Lower lobe of right lung (tissue), 2 donors: ENCODE measurements around the gene RNF32. TPM values are rescaled to one million over a fixed set of nuclear protein-coding genes. Genes with fewer than 3 reads are reported as not detected.
"Not testable (repeated sequence)": the region's sequence is repeated elsewhere in the genome, so short reads cannot be mapped to it uniquely, and the experiment has no call there.

Source experiments
- ATAC-seq, 2 donors: fragments of 200-7000 bp; cut with Tn5 transposase; one replicate each; pipeline ENCODE4 v1.9.1; 2020 to 2022; ENCODE audit warnings: mild to moderate bottlenecking in 2 of 2, moderate library complexity in 2 of 2
- DNase-seq: peaks from one replicate; pipeline ENCODE4 v3.0.0-alpha.2; 2020
- H3K27ac ChIP-seq: fragments of 200-600 bp; one replicate; pipeline ENCODE4 v1.8.0; 2022
- H3K27me3 ChIP-seq: fragments of 200-600 bp; one replicate; pipeline ENCODE4 v1.8.0; 2022; ENCODE audit warnings: low read depth
- H3K36me3 ChIP-seq: fragments of 200-600 bp; one replicate; pipeline ENCODE4 v1.8.0; 2022; ENCODE audit warnings: mild to moderate bottlenecking
- H3K4me1 ChIP-seq: fragments of 200-600 bp; one replicate; pipeline ENCODE4 v1.8.0; 2022
- H3K4me3 ChIP-seq: fragments of 200-600 bp; one replicate; pipeline ENCODE4 v1.8.0; 2022; ENCODE audit warnings: mild to moderate bottlenecking
- H3K9me3 ChIP-seq: fragments of 200-600 bp; one replicate; pipeline ENCODE4 v1.8.0; 2022
- CTCF ChIP-seq: fragments of 200-600 bp; IDR thresholded peaks from one replicate; pipeline ENCODE4 v1.8.0; 2022; ENCODE audit warnings: antibody characterized with exemption, mild to moderate bottlenecking
- intact Hi-C: fragments of 100-400 bp; cut with DNase I; formaldehyde crosslinking; loops from one replicate; pipeline ENCODE4 v1.11.0; 2022
- total RNA-seq: library from RNA; stranded (reverse); fragmentation: NEBNext Ultra II Directional; extraction: Animal tissue kit (Norgen Biotek cat#: 25700); gene quantifications from one replicate; pipeline ENCODE4 v1.2.1, GENCODE V29; 2021
- donor health status: DM: no; HTN: yes; CAD: no; lungs with severe emphysema.

RNF32 gene
- total RNA-seq, 1 donor from 2014 or later: 3.0 TPM

GRCh38 chr7:156693627-156694026, 53.1 kb downstream of the RNF32 start:
- Histone ChIP-seq H3K27ac (no peak overlapping the region), H3K4me1 (no peaks in the 10 kb centered on the region), H3K9me3 (peaks cover 22% of the 10 kb centered on the region), H3K4me3 (no peak overlapping the region), H3K36me3 (no peaks in the 10 kb centered on the region), H3K27me3 (no peaks in the 10 kb centered on the region)
- intact Hi-C loops: no loop called here
- DNase-seq (no peak), ATAC-seq (no peak)
- TF ChIP-seq CTCF: no peak

- DNase-seq, intact Hi-C loops, H3K36me3 ChIP-seq, H3K27me3 ChIP-seq, H3K27ac ChIP-seq, ATAC-seq, H3K4me1 ChIP-seq, H3K4me3 ChIP-seq: not testable (repeated sequence)
- H3K9me3 ChIP-seq: peaks cover 23% of the 10 kb centered on the region
These were observed 56.7 kb downstream of the RNF32 start for GRCh38 chr7:156697283-156697682.

- H3K4me1 ChIP-seq, ATAC-seq, H3K36me3 ChIP-seq, H3K4me3 ChIP-seq, intact Hi-C loops, DNase-seq, H3K27ac ChIP-seq, H3K27me3 ChIP-seq: not testable (repeated sequence)
- H3K9me3 ChIP-seq: peaks cover 23% of the 10 kb centered on the region
These were observed 57.9 kb downstream of the RNF32 start for GRCh38 chr7:156698512-156698911.

GRCh38 chr7:156701787-156702186, 61.2 kb downstream of the RNF32 start:
- H3K27me3 ChIP-seq, H3K4me3 ChIP-seq, H3K4me1 ChIP-seq, intact Hi-C loops, H3K36me3 ChIP-seq, ATAC-seq, DNase-seq, H3K27ac ChIP-seq: not testable (repeated sequence)
- peaks cover 19% of the 10 kb centered on the region for H3K9me3 ChIP-seq

GRCh38 chr7:156702399-156702798, 61.8 kb downstream of the RNF32 start:
- no peak for DNase-seq
- Histone ChIP-seq H3K4me3 (no peak overlapping the region), H3K27ac (no peak overlapping the region), H3K36me3 (no peaks in the 10 kb centered on the region), H3K9me3 (peaks cover 18% of the 10 kb centered on the region), H3K27me3 (no peaks in the 10 kb centered on the region), H3K4me1 (no peaks in the 10 kb centered on the region)
- intact Hi-C loops: no loop called here
- no peak for TF ChIP-seq CTCF
- ATAC-seq: no peak

- peaks cover 18% of the 10 kb centered on the region for H3K9me3 ChIP-seq
- no peaks in the 10 kb centered on the region for H3K27me3 ChIP-seq
- no peak overlapping the region for H3K27ac ChIP-seq
- no peaks in the 10 kb centered on the region for H3K36me3 ChIP-seq
- H3K4me1 ChIP-seq: no peaks in the 10 kb centered on the region
- TF ChIP-seq CTCF: no peak
- intact Hi-C loops: no loop called here
- no peak overlapping the region for H3K4me3 ChIP-seq
- ATAC-seq (no peak), DNase-seq (no peak)
These were observed 62.6 kb downstream of the RNF32 start for GRCh38 chr7:156703209-156703608.

GRCh38 chr7:156703773-156704482, 63.4 kb downstream of the RNF32 start:
- H3K27me3 ChIP-seq: no peaks in the 10 kb centered on the region
- intact Hi-C loops: no loop called here
- ATAC-seq (no peak), DNase-seq (no peak)
- no peak overlapping the region for H3K4me3 ChIP-seq
- TF ChIP-seq CTCF: no peak
- no peak overlapping the region for H3K27ac ChIP-seq
- H3K4me1 ChIP-seq: no peaks in the 10 kb centered on the region
- H3K36me3 ChIP-seq: no peaks in the 10 kb centered on the region
- H3K9me3 ChIP-seq: peaks cover 16% of the 10 kb centered on the region
